HG03442 (cell line): Measurements from ENCODE around the gene SLC5A10.
A peak's percentile ranks its signal among the peaks of the same experiment; 100 is the strongest.
"Not testable (repeated sequence)": the region's sequence is repeated elsewhere in the genome, so short reads cannot be mapped to it uniquely, and the experiment has no call there.

Experiments used
- ATAC-seq: cut with Tn5 transposase; IDR thresholded peaks from one replicate; pipeline ENCODE4 v1.9.1; 2021; ENCODE audit warnings: mild to moderate bottlenecking, moderate library complexity; ENCODE audit not compliant: unreplicated experiment

Gene SLC5A10

GRCh38 chr17:18951941-18952842, at the start of gene SLC5A10:
Gene SLC5A10, plus strand, starts transcription at chr17:18952165. Its CDS starts 41 bp downstream, at chr17:18952206.
- no peak for ATAC-seq

DNA sequence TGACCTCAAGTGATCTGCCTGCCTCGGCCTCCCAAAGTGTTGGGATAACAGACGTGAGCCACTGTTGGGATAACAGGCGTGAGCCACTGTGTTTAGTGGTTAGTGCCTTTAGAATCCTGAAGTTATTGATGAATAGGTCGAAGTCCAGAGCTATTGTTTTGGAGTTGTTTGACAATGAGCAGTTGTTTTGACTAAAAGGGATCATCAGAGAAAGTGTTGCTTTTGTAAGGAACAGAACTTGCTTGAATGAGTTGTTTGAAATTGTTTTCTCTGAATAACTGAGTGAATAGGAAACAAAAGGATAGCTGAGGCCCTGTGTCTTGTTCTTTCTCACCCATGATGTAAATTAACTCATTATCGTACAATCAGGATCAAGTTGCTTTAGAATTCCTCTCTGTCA, 47.5 kb upstream of the SLC5A10 start:
- no peak for ATAC-seq

GRCh38 chr17:18905226-18905625, 46.7 kb upstream of the SLC5A10 start:
- no peak for ATAC-seq

DNA sequence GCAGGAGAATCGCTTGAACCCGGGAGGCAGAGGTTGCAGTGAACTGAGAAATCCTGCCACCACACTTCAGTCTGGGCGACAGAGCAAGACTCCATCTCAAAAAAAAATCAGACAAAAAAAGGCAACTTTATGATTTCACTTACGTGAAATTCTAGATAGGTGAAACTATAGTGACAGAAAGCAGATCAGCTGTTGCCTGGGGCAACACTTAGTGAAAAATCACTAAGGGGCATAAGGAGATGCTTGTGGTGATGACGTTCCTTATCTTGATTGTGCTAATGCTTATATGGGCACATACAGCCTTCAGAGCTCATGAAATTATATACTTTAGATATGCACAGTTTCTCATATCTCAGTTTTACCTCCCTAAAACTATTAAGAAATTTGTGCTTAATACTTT, 41.6 kb upstream of the SLC5A10 start:
- no peak for ATAC-seq

GRCh38 chr17:18910881-18911280, 41.1 kb upstream of the SLC5A10 start:
- ATAC-seq = no peak

- ATAC-seq = no peak
Measured at GRCh38 chr17:18916816-18917500, 35.0 kb upstream of the SLC5A10 start.

GRCh38 chr17:18917506-18918032, 34.4 kb upstream of the SLC5A10 start:
- ATAC-seq = no peak

- no peak for ATAC-seq
Measured at GRCh38 chr17:18919963-18920362, 32.0 kb upstream of the SLC5A10 start.

- ATAC-seq = no peak
Measured at GRCh38 chr17:18920911-18921441, 31.0 kb upstream of the SLC5A10 start.

DNA sequence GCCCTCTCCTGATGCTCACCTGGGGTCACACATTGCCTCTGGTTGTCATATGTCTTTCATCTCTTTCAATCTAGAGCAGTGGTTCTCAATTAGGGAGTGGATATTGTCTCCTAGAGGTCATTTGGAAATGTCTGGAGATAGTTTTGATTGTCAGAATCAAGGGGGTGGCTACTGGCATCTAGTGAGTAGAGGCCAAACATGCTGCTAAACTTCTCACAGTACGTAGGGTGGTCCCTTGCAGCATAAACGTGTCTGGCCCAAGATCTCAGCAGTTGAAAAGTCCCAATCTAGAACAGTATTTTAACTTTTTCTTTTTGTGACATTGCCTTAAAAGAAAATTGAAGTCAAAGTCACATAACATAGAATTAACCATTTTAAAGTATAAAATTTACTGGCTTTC, 30.5 kb upstream of the SLC5A10 start:
- no peak for ATAC-seq

- ATAC-seq = peak; percentile 53
Measured at GRCh38 chr17:18921912-18922451, 30.0 kb upstream of the SLC5A10 start.

DNA sequence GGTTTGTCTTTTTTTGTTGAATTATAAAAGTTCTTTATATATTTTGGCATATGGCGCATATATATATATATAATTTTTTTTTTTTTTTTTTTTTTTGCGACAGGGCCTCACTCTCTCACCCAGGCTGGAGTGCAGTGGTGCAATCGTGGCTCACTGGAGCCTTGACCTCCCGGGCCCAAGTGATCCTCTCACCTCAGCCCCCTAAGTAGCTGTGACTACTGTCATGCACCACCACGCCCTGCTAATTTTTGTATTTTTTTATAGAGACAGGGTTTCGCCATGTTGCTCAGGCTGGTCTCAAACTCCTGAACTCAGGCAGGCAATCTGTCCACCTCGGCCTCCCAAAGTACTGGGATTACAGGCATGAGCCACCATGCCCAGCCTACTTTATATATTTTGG, 29.4 kb upstream of the SLC5A10 start:
- ATAC-seq = not testable (repeated sequence)

GRCh38 chr17:18925187-18925586, 26.8 kb upstream of the SLC5A10 start:
- ATAC-seq = no peak

- no peak for ATAC-seq
Measured at GRCh38 chr17:18928628-18929125, 23.3 kb upstream of the SLC5A10 start.

DNA sequence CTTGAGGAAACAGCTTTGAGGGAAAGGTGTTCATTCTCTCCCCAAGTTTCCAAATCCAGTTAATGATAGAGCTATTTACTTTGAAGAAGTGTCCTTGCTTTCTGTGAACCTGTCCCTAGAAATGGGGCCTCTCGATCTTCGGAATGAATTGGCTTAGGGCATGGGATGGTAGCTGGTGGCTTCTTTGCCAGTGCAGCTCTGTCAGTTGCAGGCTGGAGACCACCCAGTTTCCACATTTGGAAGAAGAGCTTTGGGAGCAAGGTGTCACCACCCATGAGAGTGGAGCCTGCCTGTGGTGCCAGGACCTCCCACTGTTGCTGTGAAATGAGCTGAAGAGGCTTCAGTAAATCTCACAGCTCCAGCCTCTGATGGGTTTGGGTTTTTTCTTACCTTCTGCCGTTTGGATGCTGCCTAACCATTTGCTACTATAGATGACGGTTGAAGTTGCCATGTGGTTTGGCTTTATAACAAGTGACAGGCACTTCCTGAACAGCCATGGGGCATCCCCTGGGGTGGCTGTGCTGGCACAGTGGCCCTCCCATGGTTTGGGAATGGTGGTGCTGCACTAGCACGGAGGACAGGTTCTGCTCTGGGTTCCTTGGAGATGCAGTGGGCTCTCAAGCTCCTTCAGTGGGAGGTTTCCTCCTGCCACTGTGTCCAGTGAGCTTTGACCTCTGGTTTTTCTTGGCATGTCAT, 19.5 kb upstream of the SLC5A10 start:
- ATAC-seq = no peak

GRCh38 chr17:18933102-18934058, 18.6 kb upstream of the SLC5A10 start:
- no peak for ATAC-seq

- ATAC-seq = no peak
Measured at GRCh38 chr17:18937981-18938691, 13.8 kb upstream of the SLC5A10 start.

DNA sequence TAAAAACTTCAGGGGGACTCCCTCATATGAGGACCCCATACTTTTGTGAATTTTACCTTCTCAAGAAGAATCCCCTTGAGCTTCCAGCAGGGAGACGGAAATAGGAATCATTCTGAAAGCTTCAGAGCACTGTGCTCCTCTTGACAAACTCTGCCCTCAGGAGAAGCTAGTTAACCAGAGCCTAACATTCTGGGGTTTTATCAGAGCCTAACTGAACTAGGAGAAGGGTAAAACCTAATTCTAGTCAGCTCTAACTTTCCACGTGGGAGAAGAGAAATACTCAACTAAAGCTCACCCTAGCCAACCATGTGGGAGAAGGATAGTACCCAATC, 13.3 kb upstream of the SLC5A10 start:
- ATAC-seq = no peak

GRCh38 chr17:18944646-18945045, 7.3 kb upstream of the SLC5A10 start:
- no peak for ATAC-seq
